ENCODE measurements around the gene CNP.

The CNP gene

DNA sequence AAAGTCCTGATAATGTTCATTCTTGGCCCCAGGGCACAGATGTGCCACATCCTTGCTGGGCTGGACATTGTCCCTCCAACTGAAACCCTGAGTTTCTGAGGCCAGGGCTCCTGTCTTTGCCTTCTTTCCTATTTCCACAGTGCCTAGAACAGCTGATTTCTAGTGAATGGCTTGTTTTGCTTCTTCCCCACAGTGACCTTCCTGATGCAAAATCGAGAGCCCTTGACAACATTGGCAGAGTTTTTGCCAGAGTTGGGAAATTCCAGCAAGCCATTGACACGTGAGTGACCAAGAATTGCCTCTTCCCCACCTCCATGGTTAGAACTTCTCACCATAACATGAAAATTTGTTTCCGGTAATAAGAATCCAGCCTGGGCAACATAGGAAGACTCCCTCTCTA, 21.7 kb upstream of the CNP start:
- FAIRE-seq = no peak
- no peak for DNase-seq (ENCODE audit: insufficient read length)
- TF ChIP-seq POLR2AphosphoS5 (IDR thresholded peaks at IDR 0.05; ENCODE audit: low read depth, low read length) (no peak), POLR2A (IDR thresholded peaks at IDR 0.05; ENCODE audit: low read depth, low read length) (no peak), TAF1 (IDR thresholded peaks at IDR 0.05; ENCODE audit: borderline replicate concordance, low read depth, low read length) (no peak)

GRCh38 chr17:41948762-41949460, 17.7 kb upstream of the CNP start:
- DNase-seq (ENCODE audit: insufficient read length) (no peak), FAIRE-seq (no peak)
- no peak for TF ChIP-seq POLR2A (IDR thresholded peaks at IDR 0.05; ENCODE audit: low read depth, low read length)
- TF ChIP-seq TAF1 (IDR thresholded peaks at IDR 0.05; ENCODE audit: borderline replicate concordance, low read depth, low read length) = no peak
- no peak for TF ChIP-seq POLR2AphosphoS5 (IDR thresholded peaks at IDR 0.05; ENCODE audit: low read depth, low read length)

- no peak for DNase-seq (ENCODE audit: insufficient read length)
- no peak for FAIRE-seq
- TF ChIP-seq TAF1 (IDR thresholded peaks at IDR 0.05; ENCODE audit: borderline replicate concordance, low read depth, low read length) (no peak), POLR2AphosphoS5 (IDR thresholded peaks at IDR 0.05; ENCODE audit: low read depth, low read length) (no peak), POLR2A (IDR thresholded peaks at IDR 0.05; ENCODE audit: low read depth, low read length) (no peak)
Observed at GRCh38 chr17:41956522-41956921, 10.1 kb upstream of the CNP start.

DNA sequence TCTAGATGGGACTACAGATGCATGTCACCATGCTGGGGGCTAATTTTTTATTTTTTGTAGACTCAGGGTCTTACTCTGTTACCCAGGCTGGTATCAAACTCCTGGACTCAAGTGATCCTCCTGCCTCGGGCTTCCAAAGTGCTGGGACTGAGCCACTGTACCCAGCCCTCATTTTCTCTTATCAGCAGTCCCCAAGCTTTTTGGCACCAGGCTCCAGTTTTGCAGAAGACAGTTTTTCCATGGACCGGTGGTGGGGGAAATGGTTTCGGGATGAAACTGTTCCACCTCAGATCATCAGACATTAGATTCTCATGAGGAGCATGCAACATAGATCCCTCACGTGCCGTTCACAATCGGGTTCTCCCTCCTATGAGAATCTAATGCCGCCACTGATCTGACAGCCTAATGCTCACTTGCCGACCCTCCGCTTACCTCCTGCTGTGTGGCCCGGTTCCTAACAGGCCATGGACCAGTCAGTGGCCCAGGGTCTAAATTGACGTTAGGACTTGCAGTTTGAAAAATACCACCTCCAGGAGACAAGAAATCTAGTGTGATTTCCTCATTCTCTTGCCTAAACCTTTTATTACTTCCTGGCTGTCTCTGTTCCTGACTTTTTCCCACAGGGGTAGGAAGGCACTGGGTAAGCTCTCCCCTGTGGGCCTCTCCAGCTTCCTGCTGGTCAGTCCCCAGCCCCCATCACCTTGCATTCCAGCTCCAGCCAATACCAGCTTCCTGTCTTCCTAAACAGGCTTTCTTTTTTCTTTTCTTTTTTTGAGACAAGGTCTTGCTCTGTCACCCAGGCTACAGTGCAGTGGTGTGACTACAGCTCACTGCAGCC, 9.3 kb upstream of the CNP start:
- TF ChIP-seq POLR2AphosphoS5 (IDR thresholded peaks at IDR 0.05; ENCODE audit: low read depth, low read length) = no peak
- no peak for TF ChIP-seq TAF1 (IDR thresholded peaks at IDR 0.05; ENCODE audit: borderline replicate concordance, low read depth, low read length)
- TF ChIP-seq POLR2A (IDR thresholded peaks at IDR 0.05; ENCODE audit: low read depth, low read length) = no peak
- DNase-seq (ENCODE audit: insufficient read length) (no peak), FAIRE-seq (no peak)

DNA sequence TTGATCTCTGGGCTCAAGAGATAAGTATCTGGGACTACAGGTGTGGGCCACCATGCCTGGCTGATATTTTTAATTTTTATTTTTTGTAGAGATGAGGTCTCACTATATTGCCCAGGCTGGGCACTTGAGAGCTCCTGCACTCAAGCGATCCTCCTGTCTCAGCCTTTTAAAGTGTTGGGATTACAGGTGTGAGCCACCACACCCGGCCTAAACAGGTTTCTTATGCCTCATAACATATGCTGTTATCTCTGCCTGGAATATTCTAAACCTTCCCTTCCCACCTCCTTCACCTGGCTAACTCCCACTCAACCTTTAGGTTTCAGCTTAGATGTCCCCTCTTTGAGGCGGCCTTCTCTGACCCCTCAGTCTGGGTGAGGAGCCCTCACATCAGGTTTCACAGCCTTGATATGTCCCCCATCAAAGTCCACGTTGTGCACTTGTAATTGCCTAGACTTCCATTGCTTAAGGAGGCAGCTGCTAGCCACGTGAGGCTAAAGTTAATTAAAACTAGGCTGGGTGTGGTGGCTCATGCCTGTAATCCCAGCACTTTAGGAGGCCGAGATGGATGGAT, 8.6 kb upstream of the CNP start:
- DNase-seq (ENCODE audit: insufficient read length) (no peak), FAIRE-seq (no peak)
- no peak for TF ChIP-seq POLR2A (IDR thresholded peaks at IDR 0.05; ENCODE audit: low read depth, low read length)
- no peak for TF ChIP-seq POLR2AphosphoS5 (IDR thresholded peaks at IDR 0.05; ENCODE audit: low read depth, low read length)
- TF ChIP-seq TAF1 (IDR thresholded peaks at IDR 0.05; ENCODE audit: borderline replicate concordance, low read depth, low read length) = no peak

DNA sequence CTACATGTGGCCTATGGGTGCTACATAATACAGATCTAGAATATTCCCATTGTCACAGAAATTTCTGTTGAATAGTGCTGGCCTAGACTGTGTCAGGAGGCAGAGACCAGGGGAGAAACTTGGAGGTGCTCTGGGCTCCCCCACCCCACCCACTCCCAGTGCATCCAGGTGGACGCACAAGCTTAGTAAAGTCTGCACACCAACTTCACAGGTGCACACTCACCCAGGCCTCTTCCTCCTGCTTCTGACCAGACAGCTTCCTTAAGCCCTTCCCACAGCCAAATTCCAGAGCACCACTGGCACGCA, 7.6 kb upstream of the CNP start:
- TF ChIP-seq POLR2A (IDR thresholded peaks at IDR 0.05; ENCODE audit: low read depth, low read length) = no peak
- FAIRE-seq = no peak
- no peak for DNase-seq (ENCODE audit: insufficient read length)

GRCh38 chr17:41959336-41960095, 7.1 kb upstream of the CNP start:
- TF ChIP-seq POLR2AphosphoS5 (IDR thresholded peaks at IDR 0.05; ENCODE audit: low read depth, low read length) = no peak
- no peak for TF ChIP-seq TAF1 (IDR thresholded peaks at IDR 0.05; ENCODE audit: borderline replicate concordance, low read depth, low read length)
- TF ChIP-seq POLR2A (IDR thresholded peaks at IDR 0.05; ENCODE audit: low read depth, low read length) = no peak
- DNase-seq (ENCODE audit: insufficient read length) (no peak), FAIRE-seq (no peak)

DNA sequence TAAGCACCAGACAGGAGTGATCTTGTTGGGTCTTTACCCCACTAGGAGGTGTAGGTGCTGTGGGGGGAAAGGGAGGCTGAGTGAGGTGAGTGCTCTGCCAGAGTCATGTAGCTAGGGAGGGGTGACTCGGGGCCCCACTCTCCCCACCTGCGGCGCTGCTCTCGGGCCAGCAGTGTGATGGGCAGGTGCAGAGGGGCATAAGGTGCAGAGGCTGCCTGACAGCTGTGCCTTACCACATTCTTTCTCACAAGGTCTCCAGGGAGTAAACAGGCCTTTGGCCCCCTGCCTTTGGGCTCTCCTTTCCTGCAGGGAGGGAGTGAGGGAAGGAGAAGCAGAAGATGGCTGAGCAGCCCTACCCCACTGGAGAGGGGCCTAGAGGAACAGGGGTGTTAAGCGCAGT, 4.5 kb upstream of the CNP start:
- TF ChIP-seq POLR2AphosphoS5 (IDR thresholded peaks at IDR 0.05; ENCODE audit: low read depth, low read length) (no peak), TAF1 (IDR thresholded peaks at IDR 0.05; ENCODE audit: borderline replicate concordance, low read depth, low read length) (no peak), POLR2A (IDR thresholded peaks at IDR 0.05; ENCODE audit: low read depth, low read length) (no peak)
- DNase-seq (ENCODE audit: insufficient read length) (no peak), FAIRE-seq (no peak)

- peak; percentile 76 for DNase-seq (ENCODE audit: insufficient read length)
- FAIRE-seq = peak; percentile 86
- TF ChIP-seq POLR2AphosphoS5 (IDR thresholded peaks at IDR 0.05; ENCODE audit: low read depth, low read length) (no peak), TAF1 (IDR thresholded peaks at IDR 0.05; ENCODE audit: borderline replicate concordance, low read depth, low read length) (no peak), POLR2A (IDR thresholded peaks at IDR 0.05; ENCODE audit: low read depth, low read length) (no peak)
Observed at GRCh38 chr17:41962768-41963434, 3.7 kb upstream of the CNP start.

DNA sequence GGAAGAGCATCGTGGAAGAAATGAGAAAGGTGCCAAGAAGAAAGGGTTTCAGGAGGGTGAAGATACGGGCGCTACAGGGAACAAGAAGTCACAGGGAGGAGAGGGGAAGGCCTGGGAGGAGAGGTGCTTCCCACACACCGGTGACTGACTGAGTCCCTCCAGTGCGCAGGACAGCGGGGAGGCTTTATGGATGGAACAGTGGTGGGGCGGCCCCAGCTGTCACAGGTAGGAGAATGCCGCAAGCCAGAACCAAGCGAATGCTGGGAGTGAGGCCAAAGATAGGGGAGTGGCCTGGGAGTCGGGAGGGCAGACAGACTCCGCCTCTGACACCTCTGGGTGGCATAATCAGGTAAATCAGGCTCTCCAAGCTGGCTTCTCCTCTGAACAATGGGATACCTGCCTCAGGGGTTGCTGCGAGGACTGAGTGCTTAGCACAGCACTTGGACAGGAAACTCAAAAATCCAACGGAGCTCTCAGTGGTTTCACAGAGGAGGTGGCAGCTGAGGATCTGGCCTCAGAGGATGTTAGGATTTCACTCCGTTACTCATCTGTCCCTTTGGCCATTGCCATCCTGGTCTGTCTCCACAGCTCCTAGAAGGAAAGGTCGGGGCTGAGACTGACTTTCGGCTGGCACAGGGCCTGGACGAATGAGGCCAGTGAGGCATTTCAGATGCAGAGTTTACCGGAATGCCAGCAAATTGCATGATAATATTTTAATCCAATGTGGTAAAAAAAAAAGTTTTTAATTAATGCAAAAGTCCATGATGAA, 717 bp upstream of the CNP start:
- no peak for TF ChIP-seq POLR2AphosphoS5 (IDR thresholded peaks at IDR 0.05; ENCODE audit: low read depth, low read length)
- TF ChIP-seq POLR2A (IDR thresholded peaks at IDR 0.05; ENCODE audit: low read depth, low read length) = no peak
- no peak for TF ChIP-seq TAF1 (IDR thresholded peaks at IDR 0.05; ENCODE audit: borderline replicate concordance, low read depth, low read length)
- FAIRE-seq (peak; percentile 97), DNase-seq (ENCODE audit: insufficient read length) (peak; percentile 62)

Data from GM12892 (cell line).